GM18951 (cell line): ENCODE results near the gene GRM1.

ENCODE experiments used
- POLR2A ChIP-seq: IDR thresholded peaks from 4 replicates; pipeline ENCODE4 v1.6.1; 2011; ENCODE audit warnings: mild to moderate bottlenecking; ENCODE audit not compliant: insufficient read length, insufficient read depth; ENCODE audit errors: extremely low read depth
- in situ Hi-C: fragments of 300-500 bp; cut with MboI; formaldehyde crosslinking; loops from one replicate; pipeline ENCODE4 v1.12.0; 2022; ENCODE audit warnings: low sequenced_read_pairs, mixed read lengths, inconsistent platforms; ENCODE audit not compliant: unreplicated experiment

GRM1 gene

GRCh38 chr6:146111881-146112450 lies 83.1 kb downstream of the GRM1 start:
- no peak for TF ChIP-seq POLR2A
- in situ Hi-C loops, result no loop called here

DNA sequence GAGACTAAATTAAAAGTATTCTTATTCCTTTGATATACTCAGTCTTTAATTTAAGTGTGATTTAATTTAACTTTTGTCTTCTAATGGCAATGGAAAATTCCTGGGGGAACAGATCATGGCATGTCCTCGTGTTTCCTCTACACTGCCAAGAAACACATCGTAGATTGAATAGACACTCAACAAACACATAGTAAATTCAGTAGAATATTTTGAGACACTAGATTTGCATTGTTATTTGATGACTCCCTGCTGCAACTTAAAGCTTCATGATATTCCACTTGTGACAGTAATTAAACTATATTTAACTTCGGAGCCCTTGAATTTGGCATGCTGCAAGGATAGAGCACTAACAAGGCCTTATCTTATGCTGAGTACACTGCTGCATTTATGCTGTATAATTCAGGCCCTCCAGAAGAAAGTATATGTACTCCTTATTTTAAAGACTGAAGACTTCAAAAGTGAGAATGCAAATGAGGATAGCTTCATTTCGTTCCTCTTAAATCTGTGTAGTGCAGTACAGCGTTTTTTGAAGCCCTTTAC lies 84.3 kb downstream of the GRM1 start:
- TF ChIP-seq POLR2A, result no peak
- in situ Hi-C loops, result no loop called here

DNA sequence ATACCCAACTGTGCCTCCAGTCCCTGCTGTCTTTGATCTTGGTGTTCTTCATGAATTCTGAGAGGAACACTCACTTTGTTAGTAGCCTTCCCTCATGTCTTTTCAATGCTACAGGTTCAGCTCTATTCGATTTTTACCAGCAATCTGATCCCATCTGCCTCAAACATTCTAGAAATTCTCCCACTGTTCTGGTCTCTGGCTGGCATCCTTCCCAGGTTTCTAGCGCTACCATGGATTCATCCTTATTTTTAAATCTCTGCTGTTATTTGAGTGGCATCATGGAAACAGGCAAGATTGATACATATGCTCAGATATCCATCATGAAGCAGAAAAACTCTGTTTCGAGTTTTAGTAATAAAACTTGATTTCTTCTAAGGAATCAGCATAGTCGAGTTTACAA lies 94.8 kb downstream of the GRM1 start:
- in situ Hi-C loops, result no loop called here
- no peak for TF ChIP-seq POLR2A

DNA sequence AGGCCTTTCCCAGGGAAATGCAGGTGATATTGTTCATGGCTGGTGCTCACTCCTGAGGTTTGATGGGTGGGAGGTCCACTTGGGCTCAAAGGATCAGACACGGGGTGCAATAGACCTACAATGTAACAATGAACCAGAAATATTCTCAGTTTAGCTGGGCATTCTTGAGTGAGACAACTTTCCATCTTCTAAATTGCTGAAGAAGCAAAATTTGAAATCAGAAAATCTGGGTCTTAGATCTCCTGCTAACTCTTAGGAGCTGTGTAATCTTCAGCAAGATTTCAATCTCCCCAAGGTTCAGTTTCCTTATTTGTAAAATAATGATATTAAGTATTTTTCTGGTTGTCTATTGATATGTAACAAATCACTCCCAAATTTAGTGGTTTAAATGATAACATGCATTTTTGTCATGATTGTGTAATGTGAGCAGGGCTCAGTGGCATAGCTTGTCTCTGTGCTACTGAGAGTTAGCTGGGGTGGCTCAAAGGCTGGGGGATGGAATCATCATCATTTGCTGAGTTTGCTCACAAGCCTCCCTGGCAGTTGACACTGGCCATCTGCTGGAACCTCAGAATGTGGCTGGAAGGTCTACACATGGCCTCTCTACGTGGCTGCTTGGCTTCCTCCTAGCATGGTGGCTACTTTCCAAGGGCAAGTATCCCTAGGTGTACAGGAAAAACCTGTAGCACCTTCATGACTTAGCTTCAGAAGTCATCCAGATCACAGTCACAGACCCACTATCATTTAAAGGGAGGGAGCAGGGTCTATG lies 98.8 kb downstream of the GRM1 start:
- in situ Hi-C loops, result no loop called here
- TF ChIP-seq POLR2A, result no peak

DNA sequence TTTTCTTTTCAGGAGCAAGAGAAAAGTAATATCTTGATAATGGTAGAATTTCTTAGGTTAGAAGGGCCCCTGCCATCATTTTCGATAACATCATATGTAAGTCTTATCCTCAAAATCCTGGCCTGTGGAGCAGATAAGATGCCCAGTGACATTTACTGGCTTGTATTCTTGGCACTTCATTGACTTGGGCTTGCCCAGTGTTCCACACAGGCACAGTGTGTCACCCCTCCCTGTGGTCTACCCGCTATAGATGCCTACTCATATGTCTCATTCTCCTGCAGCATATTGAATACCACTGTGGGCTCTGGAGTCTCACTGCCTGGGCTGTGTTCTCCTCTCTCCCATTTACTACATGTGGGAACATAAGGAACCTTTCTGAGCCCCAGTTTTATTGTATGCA lies 105.0 kb downstream of the GRM1 start:
- in situ Hi-C loops, result no loop called here
- no peak for TF ChIP-seq POLR2A

- no peak for TF ChIP-seq POLR2A
- in situ Hi-C loops, result no loop called here
These were observed 106.3 kb downstream of the GRM1 start for GRCh38 chr6:146135167-146135566.

DNA sequence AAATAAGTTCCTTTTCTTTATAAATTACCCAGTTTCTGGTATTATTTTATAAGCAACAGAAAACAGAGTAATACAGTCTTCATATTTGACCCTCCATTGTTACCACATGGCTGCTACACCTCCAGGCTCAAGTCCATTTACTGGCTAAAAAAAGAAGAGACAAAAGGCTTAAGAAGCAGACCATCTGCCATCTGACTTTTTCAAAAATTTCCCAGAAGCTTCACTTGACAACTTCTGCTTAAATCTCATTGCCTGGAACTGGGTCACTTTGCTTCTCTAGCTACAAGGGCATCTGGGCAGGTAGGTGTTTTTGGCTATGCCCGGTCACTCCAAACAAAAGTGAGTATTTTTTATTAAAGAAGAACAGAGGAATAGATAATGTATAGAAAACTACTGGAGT lies 118.0 kb downstream of the GRM1 start:
- no peak for TF ChIP-seq POLR2A
- in situ Hi-C loops, result no loop called here

DNA sequence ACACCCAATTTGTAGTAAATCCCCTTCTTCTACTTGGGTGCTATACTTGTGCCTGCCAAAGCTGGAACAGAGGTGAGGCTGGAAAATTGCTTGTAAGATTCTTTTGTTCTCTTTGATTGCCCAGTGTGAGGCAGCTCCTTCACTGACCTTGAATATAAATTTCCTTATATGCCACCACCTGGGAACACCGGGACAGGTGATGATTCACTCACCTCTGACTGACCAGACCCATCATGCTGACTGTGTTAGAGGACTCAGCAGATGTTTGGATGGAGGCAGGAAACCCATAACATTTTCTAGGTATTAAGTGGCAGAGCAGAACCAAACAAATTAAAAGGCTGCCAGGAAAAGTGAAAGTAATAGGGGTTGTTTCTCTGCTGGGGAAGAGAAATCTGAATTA lies 120.9 kb downstream of the GRM1 start:
- TF ChIP-seq POLR2A, result no peak
- in situ Hi-C loops, result no loop called here

DNA sequence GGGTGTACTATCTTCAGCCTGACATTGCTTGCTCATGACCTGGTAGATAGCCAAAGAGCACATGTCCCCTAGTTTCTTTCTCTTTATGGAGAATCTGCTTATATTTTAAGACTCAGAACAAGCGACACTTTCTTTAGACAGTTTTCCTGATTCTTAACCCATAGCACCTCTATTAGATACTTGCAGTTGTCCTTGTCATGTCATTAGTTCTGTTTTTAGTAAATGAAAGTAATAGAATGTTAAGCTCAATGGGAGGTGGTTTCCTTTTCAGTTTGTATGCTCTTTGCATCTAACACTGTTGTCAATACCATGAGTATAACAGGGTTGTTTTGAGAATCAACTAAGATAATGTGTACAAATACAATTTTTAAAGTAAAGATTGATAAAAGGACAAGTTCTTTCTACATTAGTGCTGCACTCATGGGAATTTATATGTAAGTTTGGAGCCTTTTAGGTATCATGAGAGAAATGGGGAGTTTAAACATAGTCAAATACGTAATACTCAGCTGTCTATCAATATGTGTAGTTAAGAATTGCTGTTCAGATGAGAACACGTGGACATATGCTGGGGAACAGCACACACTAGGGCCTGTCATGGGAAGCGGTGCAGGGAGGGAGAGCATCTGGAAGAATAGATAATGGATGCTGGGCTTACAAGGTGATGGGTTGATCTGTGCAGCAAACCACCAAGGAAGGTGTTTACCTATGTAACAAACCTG lies 124.3 kb downstream of the GRM1 start:
- in situ Hi-C loops, result no loop called here
- TF ChIP-seq POLR2A, result no peak

DNA sequence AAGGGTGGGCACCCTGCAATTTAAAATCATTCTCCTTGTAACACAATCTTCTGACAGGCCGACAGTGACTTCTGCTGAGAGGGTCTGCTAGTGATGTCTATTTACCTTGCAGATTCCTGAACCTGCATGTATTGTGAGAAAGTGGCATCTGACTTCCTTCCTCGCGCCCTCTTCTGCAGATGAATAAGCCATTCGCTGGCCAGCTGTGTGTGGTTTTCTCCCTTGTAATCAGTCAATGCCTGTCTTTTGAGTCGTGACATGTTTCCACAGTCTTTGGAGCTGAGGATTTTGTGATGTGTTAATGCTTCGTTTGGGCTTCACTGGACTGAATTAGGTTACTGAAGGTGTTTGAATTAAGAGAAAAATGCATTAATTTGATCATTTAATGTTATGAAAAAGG lies 125.3 kb downstream of the GRM1 start:
- TF ChIP-seq POLR2A, result no peak
- in situ Hi-C loops, result no loop called here

DNA sequence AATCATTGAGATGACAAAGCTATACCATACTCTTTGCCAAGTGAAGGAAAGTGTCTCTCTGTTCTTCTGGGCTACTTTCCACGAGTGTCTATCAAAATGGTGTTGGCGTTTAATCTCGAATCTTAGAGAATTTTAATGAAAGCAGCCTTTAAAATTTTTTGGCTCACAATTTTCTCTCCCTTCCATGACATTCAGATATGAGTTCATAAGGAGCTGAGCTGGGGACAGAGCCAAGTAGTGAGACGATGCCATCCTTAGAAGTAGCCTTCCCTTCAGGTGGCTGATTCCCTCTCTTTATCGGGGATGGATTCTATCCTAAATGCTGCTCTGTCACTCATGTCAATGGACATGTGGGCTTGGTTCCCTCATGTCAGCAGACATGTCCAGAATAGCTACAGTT lies 132.8 kb downstream of the GRM1 start:
- in situ Hi-C loops, result no loop called here
- TF ChIP-seq POLR2A, result no peak

DNA sequence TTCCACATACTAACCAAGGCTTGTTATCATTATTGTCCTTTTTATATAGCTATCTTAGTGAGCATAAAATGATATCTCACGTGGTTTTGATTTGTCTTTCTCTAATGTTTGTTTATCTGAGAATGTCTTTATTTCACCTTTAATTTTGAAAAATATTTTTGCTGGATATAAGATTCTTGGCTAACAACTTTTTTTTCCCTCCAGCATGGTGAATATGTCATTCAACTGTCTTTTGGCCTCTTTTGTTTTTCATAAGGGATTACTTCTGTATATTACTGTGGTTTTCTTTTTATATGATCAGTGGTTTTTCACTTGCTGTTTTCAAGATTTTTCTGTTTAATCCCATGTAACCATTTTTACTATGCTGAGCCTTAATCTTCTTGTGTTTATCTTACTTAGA lies 141.0 kb downstream of the GRM1 start:
- in situ Hi-C loops, result no loop called here

DNA sequence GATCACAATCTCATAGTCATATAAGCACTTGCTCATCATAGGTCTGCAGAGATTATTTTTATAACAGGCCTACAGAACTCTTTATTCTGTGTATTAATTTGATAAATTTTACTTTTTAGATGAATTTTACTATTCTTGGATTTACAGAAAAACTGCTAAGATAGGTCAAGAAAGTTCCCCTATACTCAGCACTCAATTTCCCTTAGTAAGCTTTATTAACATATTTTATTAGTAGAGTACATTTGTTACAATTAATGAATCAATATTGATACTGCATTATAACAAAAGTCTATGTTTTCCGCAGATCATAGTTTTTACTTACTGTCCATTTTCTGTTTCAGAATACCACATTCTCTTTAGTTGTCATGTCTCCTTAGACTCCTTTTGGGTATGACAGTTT lies 148.9 kb downstream of the GRM1 start:
- no peak for TF ChIP-seq POLR2A
- in situ Hi-C loops, result no loop called here

More for the DNA sequence above, 141.0 kb downstream of the GRM1 start:
- no peak for TF ChIP-seq POLR2A

- TF ChIP-seq POLR2A, result no peak
- in situ Hi-C loops, result no loop called here
These were observed 155.0 kb downstream of the GRM1 start for GRCh38 chr6:146183831-146184230.

DNA sequence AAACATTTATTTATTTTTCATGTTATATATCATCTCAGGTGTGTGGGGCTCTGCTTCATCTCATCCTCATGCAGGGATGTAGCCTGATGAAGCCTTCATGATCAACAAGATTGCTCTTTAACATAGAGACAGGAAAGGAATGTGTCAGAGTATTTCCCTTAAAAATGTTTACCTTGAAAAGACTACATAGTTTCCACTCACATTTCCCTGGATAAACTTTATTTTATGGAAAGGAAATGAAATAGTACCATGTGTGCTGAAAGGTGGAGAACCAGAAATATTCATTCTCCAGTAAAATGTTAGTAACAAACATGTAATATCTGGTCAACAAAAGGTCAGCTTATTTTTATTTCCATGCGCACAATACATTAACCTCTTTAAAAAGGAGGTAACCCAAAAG lies 155.8 kb downstream of the GRM1 start:
- TF ChIP-seq POLR2A, result no peak
- in situ Hi-C loops, result no loop called here
